GM21390 (cell line): Measurements from ENCODE around the gene ASPSCR1.

Experiments
- ATAC-seq: cut with Tn5 transposase; IDR thresholded peaks from one replicate; pipeline ENCODE4 v1.9.1; 2021; ENCODE audit not compliant: unreplicated experiment

The ASPSCR1 gene

GRCh38 chr17:81998212-81998611 is 20.8 kb downstream of the ASPSCR1 start:
- no peak for ATAC-seq

- no peak for ATAC-seq
These were observed 21.4 kb downstream of the ASPSCR1 start for GRCh38 chr17:81998691-81999438.

DNA sequence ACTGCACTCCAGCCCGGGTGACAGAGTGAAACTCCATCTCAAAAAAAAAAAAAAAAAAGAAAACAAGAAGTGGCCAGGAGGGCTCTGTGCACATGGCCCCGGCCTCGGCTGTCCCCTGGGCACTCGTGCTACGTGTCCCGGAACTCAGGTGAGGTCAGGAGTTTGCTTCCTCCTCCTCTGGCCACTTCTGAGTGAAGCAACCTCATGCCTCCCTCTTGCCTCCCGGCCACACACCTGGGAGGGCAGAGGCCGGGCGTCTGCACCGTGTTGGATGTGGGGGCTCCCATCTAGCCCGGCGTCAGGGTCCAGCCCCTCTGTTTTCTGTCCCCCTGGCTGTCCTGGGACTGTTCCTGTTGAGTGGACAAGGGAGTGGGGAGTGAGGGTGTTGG is 22.2 kb downstream of the ASPSCR1 start:
- no peak for ATAC-seq

GRCh38 chr17:81999976-82000802 is 22.8 kb downstream of the ASPSCR1 start:
- no peak for ATAC-seq

GRCh38 chr17:82000803-82001570 is 23.6 kb downstream of the ASPSCR1 start:
- no peak for ATAC-seq

DNA sequence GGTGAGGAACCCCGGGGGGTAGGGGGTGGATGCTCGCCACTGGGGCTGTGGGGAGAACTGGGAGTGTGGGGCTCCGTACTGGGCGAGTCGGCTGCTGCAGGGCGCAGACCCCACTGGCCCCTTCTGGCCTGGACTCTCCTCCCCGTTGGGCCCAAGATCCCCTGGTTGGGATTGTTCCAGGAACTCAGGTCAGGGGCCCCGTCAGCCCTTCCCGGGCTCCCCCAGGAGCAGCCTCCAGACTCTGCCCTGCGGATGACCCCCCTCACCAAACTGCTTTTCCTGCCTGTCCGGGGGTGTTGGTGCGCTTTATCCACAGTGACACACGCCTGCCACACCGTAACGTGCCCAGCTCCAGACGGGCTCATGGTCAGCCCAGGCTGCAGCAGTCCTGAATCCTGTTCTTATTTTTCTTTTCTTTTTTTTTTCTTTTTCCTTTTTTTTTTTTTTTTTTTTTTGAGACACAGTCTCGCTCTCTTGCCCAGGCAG is 24.2 kb downstream of the ASPSCR1 start:
- no peak for ATAC-seq

GRCh38 chr17:82003411-82004381 is 26.3 kb downstream of the ASPSCR1 start:
- no peak for ATAC-seq

DNA sequence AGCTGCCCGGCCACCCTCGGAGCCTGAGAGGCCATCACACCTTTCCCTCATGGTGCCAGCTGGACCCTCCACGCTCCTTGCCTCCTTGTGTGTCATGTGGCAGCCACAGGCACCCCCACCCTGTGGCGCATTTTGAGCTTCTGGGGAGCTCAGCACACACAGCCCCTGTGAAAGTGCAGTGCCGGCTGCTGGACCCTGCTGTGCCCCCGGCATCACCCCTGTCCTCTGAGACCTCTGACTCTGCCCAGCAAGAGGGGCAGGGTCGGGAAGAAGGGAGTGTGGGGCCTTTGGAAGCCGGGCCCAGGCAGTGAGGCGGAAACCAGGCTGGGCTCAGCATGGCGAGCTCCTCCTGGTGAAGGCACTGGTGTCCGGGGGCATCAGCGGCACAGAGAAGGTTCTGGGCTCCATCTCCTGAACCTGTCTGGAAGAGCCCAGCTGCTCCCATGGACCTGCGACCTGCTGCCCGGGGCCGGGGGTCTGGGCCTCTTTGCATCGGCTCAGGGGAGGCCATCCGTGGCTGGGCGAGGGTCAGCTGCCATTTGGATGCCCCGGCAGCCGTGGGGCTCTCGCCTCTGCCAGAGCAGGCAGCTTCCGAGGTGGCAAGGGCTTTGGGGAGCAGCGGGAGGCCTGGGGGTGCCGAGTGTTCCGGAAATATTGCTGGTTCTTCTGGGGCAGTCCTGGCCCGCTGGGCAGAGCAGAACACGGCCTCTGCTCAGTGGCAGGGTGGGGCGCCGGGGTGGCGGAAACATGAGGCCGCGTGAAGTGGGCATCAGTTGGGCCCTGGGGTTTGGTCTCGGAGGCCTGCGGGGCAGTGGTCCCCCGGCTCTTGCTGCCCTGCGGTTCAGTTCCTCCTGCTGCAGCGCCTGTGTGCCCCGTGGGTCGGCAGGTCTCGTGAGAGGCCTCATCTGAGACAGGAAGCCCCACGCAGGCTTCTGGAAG is 27.4 kb downstream of the ASPSCR1 start:
- ATAC-seq = no peak

DNA sequence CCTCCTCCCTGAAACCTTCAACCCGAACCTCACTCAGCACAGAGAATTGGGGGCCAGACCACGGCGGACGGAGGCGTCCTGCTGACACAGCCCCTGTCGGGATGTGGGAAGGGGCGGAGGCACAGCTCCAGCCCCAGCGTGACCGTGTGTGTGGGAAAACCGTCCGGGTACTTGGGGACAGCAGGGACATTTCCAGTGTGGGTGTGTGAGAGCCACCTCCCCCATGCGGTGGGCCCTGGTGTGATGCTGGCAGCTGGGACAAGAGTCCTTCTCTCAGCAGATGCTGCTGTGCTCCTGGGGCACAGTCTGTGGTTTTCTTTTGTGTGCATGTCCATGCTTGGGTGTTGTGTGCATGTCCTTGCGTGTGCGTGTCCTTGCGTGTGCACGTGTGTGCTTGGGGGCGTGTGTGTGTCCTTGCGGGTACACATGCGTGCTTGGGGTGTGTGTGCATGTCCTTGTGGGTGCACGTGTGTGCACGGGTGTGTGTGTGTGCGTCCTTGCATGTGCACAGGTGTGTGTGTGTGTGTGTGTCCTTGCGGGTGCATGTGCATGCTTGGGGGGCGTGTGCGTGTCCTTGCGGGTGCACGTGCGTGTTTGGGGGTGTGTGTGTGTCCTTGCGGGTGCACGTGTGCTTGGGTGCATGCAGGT is 28.4 kb downstream of the ASPSCR1 start:
- ATAC-seq = no peak

- no peak for ATAC-seq
These were observed 29.2 kb downstream of the ASPSCR1 start for GRCh38 chr17:82006468-82007227.

DNA sequence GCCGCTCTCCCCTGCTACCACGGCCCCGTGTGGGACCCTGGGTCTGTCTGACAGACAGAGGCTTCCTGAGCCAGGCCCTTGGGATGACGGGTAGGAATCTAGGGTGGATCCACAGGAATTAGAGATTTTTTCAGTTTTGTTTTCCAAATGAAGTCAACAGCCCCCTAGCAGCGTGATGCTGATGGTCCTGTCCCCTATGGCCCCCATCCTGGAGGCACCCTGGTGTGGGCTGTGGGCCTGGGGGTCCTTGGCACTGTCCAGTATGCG is 29.7 kb downstream of the ASPSCR1 start:
- no peak for ATAC-seq

- no peak for ATAC-seq
These were observed 30.2 kb downstream of the ASPSCR1 start for GRCh38 chr17:82007495-82008257.

DNA sequence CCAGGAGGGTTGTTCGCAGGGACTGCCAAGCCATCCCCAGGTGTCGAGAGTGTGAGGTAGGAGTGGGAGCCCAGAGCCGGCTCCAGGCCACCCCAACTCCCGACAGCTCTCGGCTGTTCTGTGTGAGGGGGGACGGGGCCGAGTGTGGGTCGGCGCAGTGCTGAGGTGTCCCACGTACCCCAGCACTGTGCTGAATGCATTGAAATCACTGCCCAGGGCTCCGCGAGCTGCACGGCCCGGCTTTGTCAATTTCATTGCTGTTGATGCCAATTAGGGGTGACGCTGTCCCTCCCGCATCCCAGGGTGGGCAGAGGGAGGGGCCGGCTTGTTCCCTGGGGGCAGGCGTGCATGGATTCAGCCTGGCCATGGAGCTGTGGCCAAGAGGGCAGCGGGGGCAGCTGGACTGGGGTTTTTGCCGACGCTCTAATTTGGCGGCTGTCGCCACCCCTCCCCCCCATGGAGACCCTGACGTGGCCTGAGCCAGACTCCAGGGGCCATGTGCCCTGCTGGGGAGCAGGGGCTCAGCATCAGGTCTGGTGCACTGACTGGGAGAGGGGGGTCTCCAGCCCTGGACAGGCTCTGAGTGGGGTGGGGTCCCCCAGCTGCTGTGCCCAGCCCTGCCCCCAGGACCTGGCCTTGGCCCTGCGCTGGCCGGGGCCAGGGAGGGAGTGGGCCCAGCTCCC is 31.0 kb downstream of the ASPSCR1 start:
- ATAC-seq = no peak

GRCh38 chr17:82008941-82009405 is 31.5 kb downstream of the ASPSCR1 start:
- ATAC-seq = no peak

GRCh38 chr17:82009413-82009812 is 32.0 kb downstream of the ASPSCR1 start:
- ATAC-seq = no peak

GRCh38 chr17:82010575-82011525 is 33.4 kb downstream of the ASPSCR1 start:
- ATAC-seq = no peak
